Psoas muscle (tissue), 8 donors: ENCODE data around the gene APOB. TPM values are rescaled to one million over a fixed set of nuclear protein-coding genes. Genes with fewer than 3 reads are reported as not detected.

Source experiments
- ATAC-seq, 4 donors: fragments of 200-7000 bp; cut with Tn5 transposase; one replicate each; pipeline ENCODE4 v1.9.1; 2020; ENCODE audit warnings: moderate library complexity in 3 of 4, mild to moderate bottlenecking in 2 of 4
- DNase-seq, 2 donors: peaks; one replicate each; pipeline ENCODE4 v3.0.0-alpha.2; 2020
- H3K27ac ChIP-seq: fragments of 200-600 bp; one replicate; pipeline ENCODE4 v1.8.0; 2022
- H3K27me3 ChIP-seq, 3 donors: fragments of 200-600 bp in 1 of 3; one replicate each; pipeline versions ENCODE4 v1.6.1 to v1.8.0; 2013 to 2022; ENCODE audit warnings: low read length in 2 of 3, mild to moderate bottlenecking in 2 of 3, moderate library complexity in 1 of 3; ENCODE audit not compliant: insufficient read depth in 3 of 3
- H3K36me3 ChIP-seq, 2 donors: fragments of 200-600 bp in 1 of 2; one replicate each; pipeline versions ENCODE4 v1.6.1 to v1.8.0; 2013 to 2022; ENCODE audit warnings: low read depth in 1 of 2, mild to moderate bottlenecking in 1 of 2, moderate library complexity in 1 of 2; ENCODE audit not compliant: insufficient read depth in 1 of 2
- H3K4me1 ChIP-seq: fragments of 200-600 bp; one replicate; pipeline ENCODE4 v1.8.0; 2022
- H3K4me3 ChIP-seq: fragments of 200-600 bp; one replicate; pipeline ENCODE4 v1.8.0; 2022; ENCODE audit warnings: mild to moderate bottlenecking
- H3K9me3 ChIP-seq: fragments of 200-600 bp; one replicate; pipeline ENCODE4 v1.8.0; 2022
- CTCF ChIP-seq: fragments of 200-600 bp; IDR thresholded peaks from one replicate; pipeline ENCODE4 v1.8.0; 2022; ENCODE audit warnings: antibody characterized with exemption
- WGBS, 3 donors: extraction: QIAGEN DNeasy Blood & Tissue Kit; methylation state at CpG; one replicate each; pipeline versions ENCODE4 v1.1.6 to v1.1.7; 2013; 5-methylcytosine and 5-hydroxymethylcytosine counted together
- intact Hi-C, 2 donors: fragments of 100-400 bp; cut with DNase I; formaldehyde crosslinking; loops; one replicate each; pipeline versions ENCODE4 v1.11.0 to v1.14.2; 2022
- polyA plus RNA-seq, 3 donors: library from polyadenylated mRNA; stranded (reverse); fragments of 200-250 nt; gene quantifications; one replicate each; pipeline ENCODE4 v1.2.3, GENCODE V29; 2013
- total RNA-seq, 4 donors: library from RNA; stranded (reverse); fragmentation: NEBNext Ultra II Directional in 2 of 4; extraction: Animal tissue kit (Norgen Biotek cat#: 25700) in 2 of 4; gene quantifications; one replicate each; pipeline versions ENCODE4 v1.2.1 to v1.2.4, GENCODE V29; 2021 to 2023
- donor health status: healthy with polysubstance abuse.
- donor health status: DM: no; HTN: no; CAD: no; lungs with moderate emphysema.
- donor health status: Bipolar disorder and iron deficiency.
- donor health status: healthy.
- donor health status: DM: yes; HTN: yes; CAD: no.
- donor health status: DM: no; HTN: no; CAD: no.
- donor health status: DM: no; HTN: no; CAD: no.
- donor health status: DM: yes; HTN: yes; CAD: no.

The APOB gene
- total and polyA plus RNA-seq, 7 donors = 0.03 to 0.64 (median 0.34) TPM

- DNase-seq = no peak
- no peaks in the 10 kb centered on the region for H3K27me3 ChIP-seq
- H3K27ac ChIP-seq = no peak overlapping the region
- no peak for TF ChIP-seq CTCF
- 97 to 98% (median 98%) methylated on average over 2 of the region's 2 CpGs for WGBS, 3 donors
- ATAC-seq = no peak
- H3K9me3 ChIP-seq = no peaks in the 10 kb centered on the region
- H3K4me3 ChIP-seq = no peak overlapping the region
- H3K36me3 ChIP-seq = no peaks in the 10 kb centered on the region
- intact Hi-C loops = no loop called here
- no peaks in the 10 kb centered on the region for H3K4me1 ChIP-seq
Measured at GRCh38 chr2:21020668-21021288, 23.1 kb downstream of the APOB start.

- H3K36me3 ChIP-seq = no peaks in the 10 kb centered on the region
- WGBS, 3 donors = 91 to 97% (median 92%) methylated on average over 3 of the region's 3 CpGs
- H3K27ac ChIP-seq = no peak overlapping the region
- DNase-seq = no peak
- no peaks in the 10 kb centered on the region for H3K9me3 ChIP-seq
- H3K4me1 ChIP-seq = no peaks in the 10 kb centered on the region
- H3K27me3 ChIP-seq = no peaks in the 10 kb centered on the region
- ATAC-seq = no peak
- intact Hi-C loops = no loop called here
- no peak for TF ChIP-seq CTCF
- H3K4me3 ChIP-seq = no peak overlapping the region
Measured at GRCh38 chr2:21020031-21020667, 23.7 kb downstream of the APOB start.

GRCh38 chr2:21019678-21020021, 24.2 kb downstream of the APOB start:
- ATAC-seq (no peak), DNase-seq (no peak)
- Histone ChIP-seq H3K27me3 (no peaks in the 10 kb centered on the region), H3K4me1 (no peaks in the 10 kb centered on the region), H3K27ac (no peak overlapping the region), H3K4me3 (no peak overlapping the region), H3K36me3 (no peaks in the 10 kb centered on the region), H3K9me3 (no peaks in the 10 kb centered on the region)
- WGBS, 3 donors = 87 to 93% (median 88%) methylated on average over 6 of the region's 6 CpGs
- no peak for TF ChIP-seq CTCF
- intact Hi-C loops = no loop called here

GRCh38 chr2:21019000-21019677, 24.7 kb downstream of the APOB start:
- Histone ChIP-seq H3K4me1 (no peaks in the 10 kb centered on the region), H3K27ac (no peak overlapping the region), H3K9me3 (no peaks in the 10 kb centered on the region), H3K36me3 (no peaks in the 10 kb centered on the region), H3K4me3 (no peak overlapping the region), H3K27me3 (no peaks in the 10 kb centered on the region)
- no peak for ATAC-seq
- DNase-seq = no peak
- WGBS, 3 donors = 95 to 97% (median 96%) methylated on average over 3 of the region's 3 CpGs
- TF ChIP-seq CTCF = no peak
- intact Hi-C loops = no loop called here
